IPS-11a (cell line): ENCODE results near the gene BEST1.

Source experiments
- H3K4me3 ChIP-seq: one replicate; pipeline ENCODE4 v1.5.1; 2013; ENCODE audit warnings: low read depth, low read length, control low read depth

BEST1 gene

DNA sequence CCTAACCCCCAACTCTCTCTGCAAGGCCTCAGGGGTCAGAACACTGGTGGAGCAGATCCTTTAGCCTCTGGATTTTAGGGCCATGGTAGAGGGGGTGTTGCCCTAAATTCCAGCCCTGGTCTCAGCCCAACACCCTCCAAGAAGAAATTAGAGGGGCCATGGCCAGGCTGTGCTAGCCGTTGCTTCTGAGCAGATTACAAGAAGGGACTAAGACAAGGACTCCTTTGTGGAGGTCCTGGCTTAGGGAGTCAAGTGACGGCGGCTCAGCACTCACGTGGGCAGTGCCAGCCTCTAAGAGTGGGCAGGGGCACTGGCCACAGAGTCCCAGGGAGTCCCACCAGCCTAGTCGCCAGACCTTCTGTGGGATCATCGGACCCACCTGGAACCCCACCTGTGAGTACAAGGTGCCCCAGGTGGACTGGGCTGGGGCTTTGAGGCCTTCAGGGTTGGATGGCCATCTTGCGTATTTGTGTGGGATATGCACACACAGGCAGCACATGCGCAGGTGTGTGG, at the start of gene BEST1:
BEST1 (plus strand) TSS at position 317 of the 513 bp plus-strand sequence. CDS start 1,456 bp downstream, outside the sequence.
- H3K4me3 ChIP-seq: no peak within 1 kb of the TSS

DNA sequence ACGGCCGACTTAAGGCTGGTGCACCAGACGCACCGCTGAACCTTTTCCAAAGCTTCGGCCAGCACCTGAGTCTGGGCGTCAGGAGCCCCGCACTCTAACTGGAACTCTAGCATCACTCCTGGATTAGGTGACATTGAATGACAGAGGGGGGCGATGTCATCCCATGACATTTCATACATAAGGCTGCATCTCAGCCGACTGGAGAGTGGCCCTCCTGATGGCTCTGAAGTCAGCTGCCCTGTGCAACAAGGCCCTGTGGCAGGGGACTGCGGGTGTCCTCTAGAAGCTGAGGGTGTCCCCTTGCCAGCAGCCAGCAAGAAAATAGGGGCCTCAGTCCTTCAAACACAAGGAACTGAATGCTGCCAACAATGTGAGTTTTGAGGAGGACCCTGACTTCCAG, 48.8 kb upstream of the BEST1 start:
- H3K4me3 ChIP-seq: no peak overlapping the region

DNA sequence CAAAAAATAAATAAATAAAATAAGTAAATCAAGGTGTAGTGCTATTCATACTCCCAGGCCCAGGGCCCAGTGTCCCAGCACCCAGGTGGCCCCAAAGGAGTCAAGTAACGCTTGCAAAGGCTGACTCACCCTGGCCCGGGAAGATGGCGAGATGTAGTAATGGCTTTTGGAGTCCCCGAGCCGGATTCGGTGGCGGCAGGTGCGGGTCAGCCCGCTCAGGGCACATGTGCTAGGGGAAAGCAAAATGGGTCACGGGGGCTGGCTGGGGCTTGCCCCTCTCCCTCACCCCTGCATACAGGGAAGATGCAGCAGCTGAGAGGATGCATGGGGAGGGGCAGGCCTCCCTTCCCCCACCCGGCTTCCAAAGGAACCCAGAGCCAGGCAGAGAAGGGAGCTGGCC, 47.8 kb upstream of the BEST1 start:
- H3K4me3 ChIP-seq: no peak overlapping the region

DNA sequence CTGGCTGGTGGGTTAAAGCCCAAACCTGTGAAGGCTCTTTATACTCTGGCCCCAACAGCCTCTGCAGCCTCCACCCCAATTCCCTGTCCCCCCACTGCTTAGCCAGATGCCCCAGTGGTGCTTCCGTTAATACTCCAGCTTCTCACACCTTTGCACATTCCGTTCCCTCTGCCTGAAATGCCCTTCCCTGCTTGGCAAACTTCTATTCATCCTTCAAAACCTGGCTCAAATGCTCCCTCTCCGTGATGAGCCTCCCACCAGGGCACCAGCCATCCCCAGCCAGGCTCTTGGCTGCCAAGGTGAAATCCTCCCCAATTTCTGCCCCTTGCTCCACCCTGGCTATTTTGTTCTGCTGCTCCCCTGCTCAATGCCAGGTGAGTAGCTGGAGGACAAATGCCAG, 46.3 kb upstream of the BEST1 start:
- no peak overlapping the region for H3K4me3 ChIP-seq

DNA sequence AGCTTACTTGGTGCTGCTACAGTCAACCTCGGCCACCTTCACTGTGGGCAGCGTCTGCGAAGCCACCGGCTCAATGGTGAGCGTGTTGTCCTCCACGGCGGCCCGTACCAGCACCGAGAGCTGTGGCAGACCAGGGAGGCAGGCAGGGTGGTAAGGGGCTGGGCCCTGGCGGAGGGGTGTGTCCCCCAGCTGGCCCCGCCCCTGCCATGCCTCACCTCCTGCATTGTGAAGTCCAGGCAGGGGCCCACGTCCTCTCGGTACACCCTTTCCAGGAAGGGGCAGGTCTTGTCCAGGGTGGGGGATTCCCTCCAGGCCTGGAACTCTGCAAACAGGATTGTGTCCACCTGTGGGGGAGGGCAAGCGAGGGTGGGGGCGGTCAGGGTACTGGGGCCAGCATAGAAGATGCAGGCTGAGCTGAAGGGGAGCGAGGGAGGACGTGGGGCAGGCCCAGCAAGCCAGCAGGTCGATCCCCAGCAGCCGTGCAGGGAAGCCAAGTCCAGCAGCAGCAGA, 45.6 kb upstream of the BEST1 start:
- H3K4me3 ChIP-seq: no peak overlapping the region

DNA sequence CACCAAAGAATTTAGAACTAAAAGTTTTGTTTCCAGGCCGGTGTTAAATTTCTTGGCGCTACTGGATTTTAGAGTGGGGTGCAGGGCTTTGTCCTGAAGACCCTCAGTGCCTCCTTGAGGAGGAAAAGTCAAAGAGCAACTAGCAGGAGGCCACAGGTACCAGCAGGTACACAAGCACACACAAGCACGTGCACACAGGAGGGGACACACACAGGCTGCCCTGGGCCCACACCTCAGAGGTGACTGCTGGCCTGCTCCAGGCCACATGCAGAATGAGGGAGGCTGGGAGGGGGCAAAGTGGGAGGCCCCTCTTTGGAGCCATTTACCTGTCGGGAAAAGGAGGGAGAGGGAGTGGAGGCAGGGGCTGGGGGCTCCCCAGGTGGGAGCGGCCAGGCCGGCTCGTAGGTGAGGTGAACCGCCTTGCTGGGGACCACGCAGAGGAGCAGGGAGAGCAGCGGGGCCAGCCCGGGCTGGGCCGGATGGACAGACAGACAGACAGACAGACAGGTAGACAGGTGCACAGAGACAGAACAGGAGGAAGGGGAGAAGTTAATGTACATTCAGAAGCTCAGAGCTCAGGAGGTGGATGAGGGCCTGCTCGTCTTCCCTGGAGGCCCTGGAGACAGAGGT, 45.0 kb upstream of the BEST1 start:
- no peak overlapping the region for H3K4me3 ChIP-seq

DNA sequence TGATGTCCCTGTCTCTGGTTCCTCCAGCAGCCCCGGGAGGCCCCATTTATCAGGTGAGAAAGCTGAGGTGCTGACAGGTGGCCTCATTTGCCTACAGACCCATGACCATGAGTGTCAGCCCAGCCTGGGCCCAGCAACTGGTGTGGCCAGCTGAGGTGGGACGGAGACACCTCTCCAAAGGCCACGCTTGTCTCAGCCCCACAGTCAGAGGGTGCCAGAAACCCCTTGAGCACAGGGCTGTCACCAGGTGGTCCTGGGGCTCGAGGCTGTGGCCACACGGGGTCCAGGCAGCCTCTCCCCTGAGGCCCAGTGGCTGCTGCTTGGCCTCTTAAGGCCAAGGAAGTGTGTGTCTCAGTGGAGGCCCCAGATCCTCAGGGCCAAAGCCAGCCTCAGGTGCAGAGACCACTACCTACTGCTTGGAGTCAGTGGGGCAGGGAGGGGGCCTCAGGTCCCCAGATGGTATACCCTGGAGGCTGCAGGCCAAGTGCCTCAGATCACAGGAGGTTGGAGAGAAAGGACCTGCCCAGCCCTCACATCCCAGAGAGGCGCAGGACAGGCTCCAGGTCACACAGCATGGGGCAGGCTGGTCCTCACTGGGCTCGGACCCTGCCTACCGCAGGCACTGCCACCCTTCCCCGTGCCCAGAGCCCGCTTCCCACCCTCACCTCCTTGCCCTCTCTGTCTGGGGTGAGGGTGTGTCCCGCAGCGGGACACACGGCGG, 44.2 kb upstream of the BEST1 start:
- no peak overlapping the region for H3K4me3 ChIP-seq

DNA sequence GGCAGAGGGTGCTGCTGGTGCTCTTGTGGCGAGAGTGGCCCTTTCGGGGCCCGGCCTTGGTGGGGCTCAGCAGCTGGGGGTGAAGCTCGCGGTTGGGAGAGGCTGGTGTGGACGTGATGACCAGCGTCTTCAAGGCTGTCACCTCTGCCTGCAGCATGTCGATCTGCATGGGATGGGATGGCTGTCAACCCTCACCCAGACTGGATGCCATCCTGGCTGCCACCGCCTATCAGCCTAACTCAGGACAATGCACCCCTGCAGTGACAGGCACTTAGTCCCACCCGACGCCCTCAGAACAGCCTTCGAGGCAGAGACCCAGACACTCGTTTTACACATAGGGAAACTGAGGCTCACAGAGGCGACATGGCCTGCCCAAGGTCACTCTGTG, 43.6 kb upstream of the BEST1 start:
- no peak overlapping the region for H3K4me3 ChIP-seq

DNA sequence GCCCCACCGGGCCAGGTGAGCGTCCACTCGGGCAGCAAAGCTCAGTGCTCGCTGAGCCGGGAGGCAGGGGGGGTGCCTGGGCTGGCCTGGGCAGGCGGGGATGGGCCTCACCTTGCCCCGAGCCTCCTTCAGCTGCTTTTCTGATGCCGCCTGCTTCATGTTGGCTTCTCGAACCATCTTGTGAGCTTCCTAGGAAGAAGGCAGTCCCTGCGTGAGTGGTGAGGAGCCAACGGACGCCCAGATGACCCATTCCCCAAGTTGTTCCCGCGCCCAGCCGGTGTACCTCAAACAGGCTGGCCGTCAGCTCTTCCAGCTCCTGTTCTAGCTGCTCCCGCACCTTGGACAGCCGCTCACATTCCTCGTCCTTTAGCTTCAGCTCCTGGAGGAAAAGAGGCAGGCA, 42.9 kb upstream of the BEST1 start:
- no peak overlapping the region for H3K4me3 ChIP-seq

DNA sequence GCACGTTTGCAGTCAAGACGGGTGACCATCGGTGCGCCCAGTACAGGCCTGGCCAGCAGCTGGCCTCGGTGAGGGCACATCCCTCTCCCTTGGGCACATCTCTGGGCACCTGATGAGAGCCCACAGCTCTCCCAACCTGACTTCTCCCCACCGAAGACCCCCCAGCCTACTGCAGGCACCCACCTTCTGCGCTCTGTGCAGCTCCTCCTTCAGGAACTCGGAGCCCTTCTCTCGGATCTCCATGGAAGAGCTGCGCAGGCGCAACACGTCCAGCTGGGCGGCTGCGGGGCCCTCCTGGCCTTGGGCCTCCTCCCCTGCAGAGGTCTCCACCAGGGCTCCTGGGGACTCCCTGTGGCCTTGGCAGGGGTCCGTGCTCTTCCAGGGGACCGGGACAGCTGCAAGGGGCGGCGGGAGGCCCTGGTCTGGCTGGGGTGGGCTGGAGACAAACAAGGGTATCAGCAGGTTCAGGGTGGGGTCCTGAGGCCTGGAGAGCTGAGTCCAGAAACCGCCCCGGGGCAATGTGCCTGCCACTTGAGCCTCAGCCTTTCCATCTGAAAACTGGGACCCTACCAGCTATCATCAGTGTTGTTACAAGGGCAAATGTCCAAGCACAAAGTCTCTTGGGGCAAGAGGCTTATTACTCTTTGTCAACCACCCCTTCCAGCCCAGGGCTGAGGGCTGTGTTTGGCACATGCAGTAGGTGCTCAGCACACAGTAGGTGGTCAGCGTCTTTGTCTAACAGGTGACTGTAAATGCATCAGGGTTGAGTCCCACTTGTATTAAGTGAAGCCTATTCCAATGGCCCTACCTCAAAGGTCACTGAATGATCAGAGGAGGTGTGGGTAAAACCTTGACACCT, 42.1 kb upstream of the BEST1 start:
- H3K4me3 ChIP-seq: no peak overlapping the region

DNA sequence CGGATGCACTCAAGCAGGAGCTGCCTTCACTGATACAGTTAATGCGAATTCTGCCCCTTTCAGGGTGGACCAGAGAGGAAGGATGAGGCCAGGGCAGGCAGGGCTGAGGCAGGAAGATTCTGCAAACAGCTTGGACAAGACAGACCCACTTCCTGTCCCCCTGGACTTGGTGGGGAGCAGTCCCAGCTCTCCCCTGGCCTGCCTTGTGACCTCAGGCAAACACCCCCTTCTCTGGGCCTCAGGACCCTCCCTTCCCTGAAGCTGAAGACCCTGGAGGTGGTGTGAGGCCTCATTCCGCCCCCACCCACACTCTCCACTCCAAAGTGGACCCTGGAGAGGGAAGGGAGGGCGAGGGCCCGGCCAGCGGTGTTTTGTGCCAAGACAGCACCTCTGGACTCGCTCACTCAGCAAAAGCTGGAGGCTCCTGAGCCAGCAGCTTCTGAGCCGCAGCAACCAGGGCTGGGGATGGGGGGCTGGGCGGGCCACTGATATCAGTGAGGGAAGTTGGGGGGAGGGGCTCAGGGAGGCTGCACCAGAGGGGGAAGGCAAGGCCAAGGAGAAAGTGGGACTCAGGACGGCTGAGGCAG, 41.3 kb upstream of the BEST1 start:
- H3K4me3 ChIP-seq: no peak overlapping the region

DNA sequence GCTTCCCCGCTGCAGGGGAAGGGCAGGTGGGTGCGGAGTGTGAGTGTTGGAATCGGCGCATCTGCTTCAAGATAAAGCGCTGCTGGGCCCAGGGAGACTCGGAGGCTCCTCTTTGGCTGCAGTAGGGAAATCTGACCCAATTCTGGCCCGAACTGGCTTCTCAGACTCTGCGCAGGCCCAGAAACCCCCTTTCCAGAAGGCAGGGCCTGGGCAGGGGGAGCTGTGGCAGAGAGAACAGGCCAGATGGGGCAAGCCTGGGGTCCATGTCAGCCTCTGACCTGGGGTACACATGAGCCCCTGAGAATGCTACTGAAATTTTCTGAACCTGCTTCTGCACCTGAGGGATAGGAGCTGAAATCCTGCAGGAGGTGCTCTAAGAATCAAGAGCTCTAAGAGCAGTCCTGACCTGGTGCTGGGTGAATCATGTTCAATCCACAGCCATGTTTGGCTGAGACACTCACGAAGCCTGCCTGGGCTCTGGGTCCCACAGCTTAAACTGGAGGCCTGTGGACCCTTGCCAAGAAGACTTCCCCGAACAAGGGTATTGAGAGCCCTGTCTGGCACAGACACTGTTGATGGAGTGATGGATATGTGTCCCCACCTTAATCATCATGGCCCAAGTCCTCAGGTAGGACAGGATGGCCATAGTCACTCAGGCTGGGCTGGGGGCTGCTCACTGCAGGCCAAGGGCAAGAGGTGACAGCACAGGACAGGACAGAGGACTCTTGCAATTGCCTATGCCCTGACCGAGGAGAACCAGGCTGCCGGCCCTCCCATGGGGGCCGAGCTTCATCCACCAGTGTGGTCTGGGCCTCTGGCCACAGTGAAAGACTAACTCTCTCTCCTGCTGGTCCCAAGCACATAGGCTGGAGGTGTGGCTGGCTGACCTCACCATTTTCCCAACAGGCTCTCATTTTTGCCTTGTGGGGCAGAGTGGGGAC, 39.7 kb upstream of the BEST1 start:
- H3K4me3 ChIP-seq: no peak overlapping the region

DNA sequence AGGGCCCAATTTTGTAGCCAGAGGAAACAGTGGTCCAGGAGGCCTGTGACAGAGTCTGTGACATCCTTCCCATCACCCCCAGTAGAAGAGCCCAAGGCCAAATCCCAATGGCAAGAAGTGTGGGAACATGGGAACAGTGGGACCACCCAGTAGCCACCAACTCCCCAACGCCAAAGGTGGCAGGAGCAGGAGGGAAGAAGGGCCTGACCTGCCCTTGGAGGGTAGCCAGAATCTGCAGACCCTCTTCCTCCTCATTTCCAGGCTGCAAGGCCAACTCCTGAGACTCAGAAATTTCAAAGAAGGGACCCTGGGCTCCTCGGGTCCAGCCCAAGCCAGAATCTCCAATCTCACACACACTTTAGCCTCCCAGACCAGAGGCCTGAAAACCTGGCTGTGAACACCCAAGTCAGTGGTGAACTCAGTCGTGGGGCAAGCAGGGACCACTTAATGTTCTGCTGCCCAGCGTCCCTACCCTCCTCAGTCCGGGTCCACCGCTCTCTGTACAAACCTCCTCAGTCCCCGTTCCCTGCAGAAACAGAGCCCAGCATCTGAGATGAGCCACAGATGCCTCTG, 38.9 kb upstream of the BEST1 start:
- H3K4me3 ChIP-seq: no peak overlapping the region

DNA sequence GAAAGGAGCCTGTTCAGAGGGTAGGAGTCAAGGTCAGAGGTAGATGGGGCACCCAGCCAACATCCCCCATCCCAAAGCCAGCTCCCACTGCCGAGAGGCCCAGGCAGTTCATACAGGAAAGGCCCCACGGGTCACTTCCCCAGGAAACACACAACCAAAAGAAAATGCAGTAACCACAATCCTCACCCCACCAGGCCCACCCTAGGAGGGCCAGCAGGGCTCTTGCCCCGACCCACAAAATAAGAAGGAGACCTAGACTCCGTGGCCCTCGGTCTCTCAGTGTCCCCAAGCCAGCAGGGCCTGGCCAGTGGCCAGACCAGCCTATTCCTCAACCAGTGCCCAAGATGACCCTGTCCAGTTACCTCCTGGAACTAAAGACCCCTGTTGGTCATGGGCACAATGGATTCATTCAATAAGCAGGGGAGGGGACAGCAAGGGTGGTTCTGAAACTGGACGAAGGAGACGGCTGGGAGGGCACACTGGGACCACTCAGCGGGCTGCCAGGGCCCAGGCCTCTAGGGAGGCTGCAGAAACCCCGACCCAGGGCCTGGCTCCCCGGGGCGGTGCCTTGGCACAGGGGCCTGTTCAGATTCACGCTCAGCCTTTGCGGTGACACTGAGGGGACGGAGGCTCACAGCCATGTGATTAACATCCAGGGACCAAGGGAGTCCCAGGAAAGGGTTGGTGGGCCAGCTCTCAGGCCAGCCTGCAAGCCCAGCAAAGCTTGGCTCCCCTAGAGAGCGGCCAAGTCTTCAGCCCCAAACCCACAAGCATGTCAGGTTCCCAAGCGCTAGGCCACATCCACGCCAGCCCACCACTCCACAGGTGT, 38.2 kb upstream of the BEST1 start:
- no peak overlapping the region for H3K4me3 ChIP-seq

DNA sequence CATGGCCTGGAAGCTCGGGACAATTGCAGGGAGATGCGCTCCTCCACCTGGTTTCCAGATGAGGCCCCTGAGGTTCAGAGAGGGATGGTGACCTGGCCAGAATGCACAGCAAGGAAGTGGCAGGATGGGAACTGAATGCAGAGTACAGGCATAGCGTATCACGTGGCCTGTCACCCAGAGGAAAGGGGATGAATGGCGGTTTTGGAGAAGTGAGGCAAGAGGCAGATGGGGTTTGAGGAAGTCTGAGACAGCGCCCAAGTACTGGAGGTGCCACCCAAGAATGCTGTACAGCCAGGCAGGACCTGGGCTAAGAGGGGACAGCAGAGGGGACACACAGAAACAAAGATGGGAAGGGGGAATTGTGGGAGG, 37.6 kb upstream of the BEST1 start:
- H3K4me3 ChIP-seq: no peak overlapping the region

DNA sequence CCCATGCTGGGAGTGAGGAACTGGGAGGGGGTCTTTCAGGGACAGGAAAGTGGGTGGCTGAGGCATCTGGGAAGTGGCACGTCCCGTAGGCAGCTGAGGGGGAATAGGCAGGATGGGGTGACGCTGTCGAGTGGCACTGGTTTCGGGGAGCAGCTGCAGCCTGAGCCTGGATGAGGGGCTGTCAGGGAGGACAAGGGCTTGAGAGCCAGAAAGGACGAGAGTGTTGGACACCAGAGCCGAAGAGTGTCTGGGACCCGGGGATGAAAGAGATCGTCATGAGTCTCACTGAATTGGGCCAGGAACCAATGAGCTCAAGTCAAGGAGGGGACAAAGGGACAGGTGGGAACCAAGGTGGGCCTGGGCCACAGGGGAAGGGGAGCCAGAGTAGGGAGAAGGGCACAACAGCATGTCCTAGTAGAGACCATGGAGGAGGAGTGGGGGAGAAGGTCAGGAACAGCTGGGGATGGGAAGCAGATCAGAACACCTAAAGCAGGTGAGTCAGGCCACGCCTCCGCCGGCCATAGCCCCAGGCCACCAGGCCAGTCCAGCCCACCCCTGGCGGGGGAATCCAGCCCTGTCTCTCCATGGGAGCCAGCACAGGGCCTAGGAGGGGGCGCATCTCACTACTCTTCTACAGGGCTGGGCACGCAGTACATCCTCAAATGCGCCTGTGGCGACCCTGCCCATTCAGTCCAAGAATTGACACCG, 37.0 kb upstream of the BEST1 start:
- H3K4me3 ChIP-seq: no peak overlapping the region

DNA sequence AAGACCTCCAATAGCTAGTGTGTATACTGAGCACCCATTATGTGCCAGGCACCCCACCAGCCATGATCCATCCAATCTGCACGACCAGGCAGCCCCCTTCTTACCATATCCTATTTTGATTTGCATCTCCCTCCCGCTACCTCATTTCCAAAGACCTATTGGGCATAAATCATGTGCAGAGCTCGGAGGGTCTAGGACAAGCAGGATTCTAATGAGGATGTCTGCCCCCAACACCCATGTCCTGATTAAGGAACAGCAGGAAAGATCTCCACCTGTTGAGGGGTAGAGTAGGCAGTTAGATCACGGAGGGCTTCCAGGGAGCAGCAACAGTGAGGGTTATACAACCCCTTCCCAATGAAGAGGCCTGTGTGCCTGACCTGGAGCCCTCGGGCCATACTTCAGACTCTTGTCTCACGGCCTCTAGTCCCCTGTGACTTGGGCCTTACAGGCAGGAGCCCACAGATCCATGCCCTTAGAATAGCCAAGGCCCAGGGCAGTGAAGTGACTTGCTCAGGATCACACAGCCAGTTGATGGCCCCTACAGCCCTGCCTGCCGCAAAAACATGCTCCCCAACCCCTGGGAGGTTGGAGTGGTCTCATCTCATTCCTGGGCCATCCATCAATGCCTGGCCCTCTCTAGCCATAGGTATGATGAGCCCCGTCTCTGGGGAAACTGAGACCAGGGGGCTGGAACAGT, 36.3 kb upstream of the BEST1 start:
- no peak overlapping the region for H3K4me3 ChIP-seq
